GM23338 (cell line): ENCODE data around the gene RALY. TPM values are rescaled to one million over a fixed set of nuclear protein-coding genes. Genes with fewer than 3 reads are reported as not detected.

Source experiments
- ATAC-seq: fragments of 200-7000 bp; cut with Tn5 transposase; 3 replicates; pipeline ENCODE4 v1.9.1; 2020
- DNase-seq: peaks from one replicate; pipeline ENCODE4 v3.0.0-alpha.2; 2015; ENCODE audit warnings: low spot score
- H2AFZ ChIP-seq: fragments of 200-600 bp; sonication (generic); 2 replicates; pipeline ENCODE4 v1.8.0; 2016; ENCODE audit warnings: antibody characterized with exemption, mild to moderate bottlenecking, moderate library complexity
- H3F3A ChIP-seq: fragments of 200-600 bp; sonication (generic); replicated peaks from 2 replicates; pipeline ENCODE4 v1.8.0; 2017; ENCODE audit warnings: antibody characterized with exemption, mixed run types, low read depth
- H3K27ac ChIP-seq: fragments of 200-600 bp; sonication (generic); 2 replicates; pipeline ENCODE4 v1.6.1; 2016; ENCODE audit warnings: low read depth
- H3K27me3 ChIP-seq: fragments of 200-600 bp; sonication (generic); 2 replicates; pipeline ENCODE4 v1.8.0; 2016; ENCODE audit warnings: mild to moderate bottlenecking, mixed run types, moderate library complexity; ENCODE audit not compliant: insufficient read depth
- H3K36me3 ChIP-seq: fragments of 200-600 bp; sonication (generic); 2 replicates; pipeline ENCODE4 v1.8.0; 2016; ENCODE audit warnings: mild to moderate bottlenecking; ENCODE audit not compliant: insufficient read depth
- H3K4me1 ChIP-seq: fragments of 200-600 bp; sonication (generic); 2 replicates; pipeline ENCODE4 v1.8.0; 2016; ENCODE audit warnings: mild to moderate bottlenecking, moderate library complexity; ENCODE audit not compliant: insufficient read depth
- H3K4me2 ChIP-seq: fragments of 200-600 bp; sonication (generic); 2 replicates; pipeline ENCODE4 v1.7.1; 2017; ENCODE audit warnings: mixed run types
- H3K4me3 ChIP-seq: fragments of 200-600 bp; sonication (generic); 2 replicates; pipeline ENCODE4 v1.6.1; 2016; ENCODE audit warnings: mixed run types
- H3K79me2 ChIP-seq: fragments of 200-600 bp; sonication (generic); replicated peaks from 2 replicates; pipeline ENCODE4 v1.8.0; 2017; ENCODE audit warnings: mild to moderate bottlenecking; ENCODE audit not compliant: insufficient read depth
- H3K9me2 ChIP-seq: fragments of 200-600 bp; sonication (generic); 2 replicates; pipeline ENCODE4 v1.8.0; 2017; ENCODE audit not compliant: insufficient read depth
- H4K20me1 ChIP-seq: fragments of 200-600 bp; sonication (generic); replicated peaks from 2 replicates; pipeline ENCODE4 v1.8.0; 2017; ENCODE audit warnings: mild to moderate bottlenecking; ENCODE audit not compliant: insufficient read depth
- H3K27ac Mint-ChIP-seq: 2 replicates; pipeline ENCODE4 v1.8.0; 2020; ENCODE audit warnings: inconsistent platforms, mild to moderate bottlenecking, moderate library complexity, mixed read lengths
- H3K27me3 Mint-ChIP-seq: 3 replicates; pipeline ENCODE4 v1.8.0; 2022; ENCODE audit warnings: low read depth, mild to moderate bottlenecking, moderate library complexity, mixed read lengths, inconsistent platforms; ENCODE audit not compliant: insufficient read depth, poor library complexity
- H3K36me3 Mint-ChIP-seq: 3 replicates; pipeline ENCODE4 v1.8.0; 2021; ENCODE audit warnings: low read depth, mild to moderate bottlenecking, inconsistent platforms, moderate library complexity, mixed read lengths
- H3K4me1 Mint-ChIP-seq: 3 replicates; pipeline ENCODE4 v1.8.0; 2020; ENCODE audit warnings: mild to moderate bottlenecking, inconsistent platforms, mixed read lengths
- H3K4me3 Mint-ChIP-seq: 3 replicates; pipeline ENCODE4 v1.8.0; 2021; ENCODE audit warnings: moderate library complexity, mild to moderate bottlenecking, inconsistent platforms, mixed read lengths
- H3K9me3 Mint-ChIP-seq: 3 replicates; pipeline ENCODE4 v1.8.0; 2020; ENCODE audit warnings: moderate library complexity, mild to moderate bottlenecking, inconsistent platforms, mixed read lengths
- CREB1 ChIP-seq: fragments of 250-450 bp; sonication (Bioruptor Pico); IDR thresholded peaks from 2 replicates; pipeline ENCODE4 v1.5.0; 2020; ENCODE audit warnings: low read depth, mild to moderate bottlenecking, moderate library complexity
- CTCF ChIP-seq, 2 experiments: fragments of 200-600 bp in 1 of 2; sonication (generic) in 1 of 2; conservative IDR thresholded peaks; 2 replicates each; pipeline versions ENCODE4 v1.5.1 to v1.6.1; 2016 to 2017; ENCODE audit warnings: antibody characterized with exemption in 2 of 2, low read depth in 2 of 2, mild to moderate bottlenecking in 2 of 2, moderate library complexity in 1 of 2
- ETS1 ChIP-seq: IDR thresholded peaks from 2 replicates; pipeline ENCODE4 v1.6.1; 2016; ENCODE audit warnings: antibody characterized with exemption
- EZH2 ChIP-seq: fragments of 200-600 bp; sonication (generic); IDR thresholded peaks from one replicate; pipeline ENCODE4 v1.8.0; 2017; ENCODE audit warnings: antibody characterized with exemption, mild to moderate bottlenecking, low read depth; ENCODE audit not compliant: unreplicated experiment
- EZH2phosphoT487 ChIP-seq: fragments of 200-600 bp; sonication (generic); IDR thresholded peaks from one replicate; pipeline ENCODE4 v1.8.1; 2018; ENCODE audit warnings: antibody characterized with exemption; ENCODE audit not compliant: unreplicated experiment
- JUNB ChIP-seq: IDR thresholded peaks from one replicate; pipeline ENCODE4 v1.6.1; 2016; ENCODE audit warnings: antibody characterized with exemption; ENCODE audit not compliant: unreplicated experiment
- NANOG ChIP-seq: IDR thresholded peaks from 2 replicates; pipeline ENCODE4 v1.6.1; 2016; ENCODE audit warnings: antibody characterized with exemption, borderline replicate concordance
- POLR2AphosphoS5 ChIP-seq: IDR thresholded peaks from 2 replicates; pipeline ENCODE4 v1.6.1; 2016; ENCODE audit warnings: antibody characterized with exemption, low read depth
- REST ChIP-seq: IDR thresholded peaks from one replicate; pipeline ENCODE4 v1.6.1; 2018; ENCODE audit warnings: antibody characterized with exemption; ENCODE audit not compliant: unreplicated experiment
- STAT1 ChIP-seq: IDR thresholded peaks from one replicate; pipeline ENCODE4 v1.6.1; 2016; ENCODE audit warnings: antibody characterized with exemption; ENCODE audit not compliant: unreplicated experiment
- ZNF114 ChIP-seq: fragments of 250-450 bp; sonication (Bioruptor Pico); IDR thresholded peaks from 2 replicates; pipeline ENCODE4 v1.5.0; 2020; ENCODE audit warnings: mild to moderate bottlenecking, moderate library complexity
- ZNF331 ChIP-seq: fragments of 250-450 bp; sonication (Bioruptor Pico); IDR thresholded peaks from 2 replicates; pipeline ENCODE4 v1.5.0; 2020; ENCODE audit warnings: low read depth, mild to moderate bottlenecking, moderate library complexity
- ZNF462 ChIP-seq: fragments of 250-450 bp; sonication (Bioruptor Pico); IDR thresholded peaks from 2 replicates; pipeline ENCODE4 v1.5.0; 2020; ENCODE audit warnings: mild to moderate bottlenecking, moderate library complexity
- polyA plus RNA-seq: library from polyadenylated mRNA; unstranded; fragments of >200 nt; fragmentation: Nextera tagmentation; extraction: Ambion mirVana; gene quantifications from 2 replicates; pipeline ENCODE4 v1.2.1, GENCODE V29; 2016
- total RNA-seq: library from RNA; depleted of rRNA; stranded (reverse); fragments of >200 nt; shearing (Covaris generic); gene quantifications from 2 replicates; pipeline ENCODE4 v1.2.3, GENCODE V29; 2014

Gene RALY
- total and polyA plus RNA-seq, 2 experiments from 2014 or later, result 144 to 167 TPM

GRCh38 chr20:34042262-34042661 lies 48.6 kb downstream of the RALY start:
- Histone ChIP-seq H3K4me3 (no peak overlapping the region), H3K79me2 (peaks cover 92% of the 10 kb centered on the region), H3K4me1 (peaks cover 30% of the 10 kb centered on the region), H3K4me2 (no peak overlapping the region), H4K20me1 (peaks cover 73% of the 10 kb centered on the region), H3K9me2 (no peaks in the 10 kb centered on the region; the same call in 1 of the 2 replicates), H3K36me3 (no peaks in the 10 kb centered on the region), H3K27ac (no peak overlapping the region), H2AFZ (no peak overlapping the region), H3K27me3 (no peaks in the 10 kb centered on the region), H3F3A (no peaks in the 10 kb centered on the region)
- no peak for ATAC-seq
- TF ChIP-seq ZNF331 (CRISPR knock-in tag) (no peak), CREB1 (CRISPR knock-in tag) (no peak), POLR2AphosphoS5 (no peak), REST (no peak), ZNF462 (CRISPR knock-in tag) (no peak), CTCF (conservative IDR thresholded peaks at IDR 0.05; ENCODE audit: low read depth in 2 of 2) (no peak), NANOG (no peak), ETS1 (no peak), STAT1 (no peak), ZNF114 (CRISPR knock-in tag) (no peak), JUNB (no peak), EZH2phosphoT487 (no peak), EZH2 (no peak)
- DNase-seq, result no peak
- Mint-ChIP-seq H3K36me3 (no peaks in the 10 kb centered on the region), H3K9me3 (no peaks in the 10 kb centered on the region), H3K27ac (no peak overlapping the region), H3K4me1 (peaks cover 34% of the 10 kb centered on the region), H3K4me3 (no peak overlapping the region), H3K27me3 (peaks cover 6% of the 10 kb centered on the region)
